Activated naive CD8-positive, alpha-beta T cell treated with anti-CD3 and anti-CD28 coated beads for 36 hours (primary cell): ENCODE results near the gene GTF3C6. TPM values are rescaled to one million over a fixed set of nuclear protein-coding genes. Genes with fewer than 3 reads are reported as not detected.
"Not testable (repeated sequence)": the region's sequence is repeated elsewhere in the genome, so short reads cannot be mapped to it uniquely, and the experiment has no call there.

Experiments
- DNase-seq: peaks from one replicate; pipeline ENCODE4 v3.0.0; 2021
- H3K27ac Mint-ChIP-seq: one replicate; pipeline ENCODE4 v1.8.0; 2022; ENCODE audit warnings: mild to moderate bottlenecking, moderate library complexity, mixed read lengths
- H3K27me3 Mint-ChIP-seq: one replicate; pipeline ENCODE4 v1.8.0; 2022; ENCODE audit warnings: mild to moderate bottlenecking, mixed read lengths
- H3K36me3 Mint-ChIP-seq: one replicate; pipeline ENCODE4 v1.8.0; 2021; ENCODE audit warnings: mild to moderate bottlenecking, mixed read lengths
- H3K4me1 Mint-ChIP-seq: one replicate; pipeline ENCODE4 v1.8.0; 2021; ENCODE audit warnings: mixed read lengths
- H3K4me3 Mint-ChIP-seq: one replicate; pipeline ENCODE4 v1.8.0; 2022; ENCODE audit warnings: mild to moderate bottlenecking, moderate library complexity, mixed read lengths
- H3K9me3 Mint-ChIP-seq: one replicate; pipeline ENCODE4 v1.8.0; 2022; ENCODE audit warnings: mixed read lengths
- total RNA-seq, 2 experiments: library from RNA; stranded (reverse); gene quantifications; one replicate each; pipeline ENCODE4 v1.2.3, GENCODE V29; 2021

The GTF3C6 gene
- total RNA-seq, 2 experiments from 2014 or later: 145 to 147 TPM

DNA sequence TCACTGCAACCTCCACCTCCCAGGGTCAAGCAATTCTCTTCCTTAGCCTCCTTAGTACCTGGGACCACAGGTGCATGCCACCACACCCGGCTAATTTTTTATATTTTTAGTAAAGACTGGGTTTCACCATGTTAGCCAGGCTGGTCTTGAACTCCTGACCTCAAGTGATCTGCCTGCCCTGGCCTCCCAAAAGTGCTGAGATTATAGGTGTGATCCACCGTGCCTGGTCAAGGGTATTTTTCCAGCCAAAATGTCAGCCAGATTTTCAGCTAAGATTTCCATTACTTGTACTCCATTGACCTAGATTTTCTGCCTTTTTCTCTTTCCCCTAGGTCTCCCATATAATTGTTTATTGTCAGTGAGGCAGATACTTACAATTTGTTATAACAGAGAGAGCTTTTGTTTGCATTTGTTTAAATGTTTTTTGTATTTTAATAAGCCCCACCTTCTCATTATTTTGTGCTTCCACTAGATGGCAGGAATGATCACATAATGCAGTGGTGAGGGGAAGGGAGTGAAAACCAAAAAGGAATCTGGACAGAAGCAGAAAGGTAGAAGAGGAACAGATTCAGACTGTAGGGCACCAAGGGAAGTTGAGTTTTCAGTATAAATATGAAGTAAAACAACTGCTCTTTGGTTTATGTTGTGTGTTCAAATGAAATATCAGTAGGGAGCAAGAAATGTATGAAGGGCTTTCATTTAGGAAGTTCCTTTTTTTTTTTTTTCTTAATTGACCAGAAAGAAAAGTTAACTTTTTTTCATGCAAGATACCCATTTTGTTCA lies 53.0 kb downstream of the GTF3C6 start:
- Mint-ChIP-seq H3K27me3 (no peaks in the 10 kb centered on the region), H3K27ac (no peak overlapping the region), H3K4me1 (peaks cover 3% of the 10 kb centered on the region), H3K4me3 (no peak overlapping the region), H3K9me3 (no peaks in the 10 kb centered on the region), H3K36me3 (peaks cover 23% of the 10 kb centered on the region)
- DNase-seq: no peak

DNA sequence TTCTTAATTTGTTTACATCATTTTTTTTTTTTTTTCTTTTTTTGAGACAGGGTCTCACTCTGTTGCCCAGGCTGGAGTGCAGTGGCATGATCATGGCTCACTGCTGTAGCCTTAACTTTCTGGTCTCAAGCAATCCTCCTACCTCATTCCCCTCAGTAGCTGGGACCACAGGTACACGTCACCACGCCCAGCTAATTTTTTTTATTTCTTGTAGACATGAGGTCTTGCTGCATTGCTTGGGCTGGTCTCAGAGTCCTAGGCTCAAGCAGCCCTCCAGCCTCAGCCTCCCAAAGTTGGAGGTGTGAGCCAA lies 53.6 kb downstream of the GTF3C6 start:
- no peak overlapping the region for H3K27ac Mint-ChIP-seq
- peaks cover 3% of the 10 kb centered on the region for H3K4me1 Mint-ChIP-seq

DNA sequence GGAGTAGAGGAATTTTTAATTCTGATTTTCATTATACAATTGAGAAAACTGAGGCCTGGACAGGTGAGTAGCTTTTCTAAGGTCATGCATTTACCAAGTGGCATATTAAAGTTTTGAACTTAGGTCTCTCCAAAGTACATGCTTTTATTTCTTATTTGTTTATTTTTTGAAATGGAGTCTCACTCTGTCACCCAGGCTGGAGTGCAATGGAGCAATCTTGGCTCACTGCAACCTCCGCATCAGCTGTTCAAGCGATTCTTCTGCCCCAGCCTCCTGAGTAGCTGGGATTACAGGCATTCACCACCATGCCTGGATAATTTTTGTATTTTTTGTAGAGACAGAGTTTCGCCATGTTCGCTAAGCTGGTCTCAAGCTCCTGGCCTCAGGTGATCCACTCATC lies 54.0 kb downstream of the GTF3C6 start:
- DNase-seq, H3K27ac Mint-ChIP-seq, H3K9me3 Mint-ChIP-seq, H3K4me1 Mint-ChIP-seq, H3K27me3 Mint-ChIP-seq, H3K4me3 Mint-ChIP-seq: not testable (repeated sequence)
- peaks cover 22% of the 10 kb centered on the region for H3K36me3 Mint-ChIP-seq

More for the DNA sequence above, 53.6 kb downstream of the GTF3C6 start:
- Mint-ChIP-seq H3K4me3 (no peak overlapping the region), H3K27me3 (no peaks in the 10 kb centered on the region), H3K9me3 (no peaks in the 10 kb centered on the region), H3K36me3 (peaks cover 23% of the 10 kb centered on the region)
- DNase-seq: no peak

GRCh38 chr6:111013144-111013915 lies 54.8 kb downstream of the GTF3C6 start:
- peaks cover 25% of the 10 kb centered on the region for H3K36me3 Mint-ChIP-seq
- no peaks in the 10 kb centered on the region for H3K9me3 Mint-ChIP-seq

DNA sequence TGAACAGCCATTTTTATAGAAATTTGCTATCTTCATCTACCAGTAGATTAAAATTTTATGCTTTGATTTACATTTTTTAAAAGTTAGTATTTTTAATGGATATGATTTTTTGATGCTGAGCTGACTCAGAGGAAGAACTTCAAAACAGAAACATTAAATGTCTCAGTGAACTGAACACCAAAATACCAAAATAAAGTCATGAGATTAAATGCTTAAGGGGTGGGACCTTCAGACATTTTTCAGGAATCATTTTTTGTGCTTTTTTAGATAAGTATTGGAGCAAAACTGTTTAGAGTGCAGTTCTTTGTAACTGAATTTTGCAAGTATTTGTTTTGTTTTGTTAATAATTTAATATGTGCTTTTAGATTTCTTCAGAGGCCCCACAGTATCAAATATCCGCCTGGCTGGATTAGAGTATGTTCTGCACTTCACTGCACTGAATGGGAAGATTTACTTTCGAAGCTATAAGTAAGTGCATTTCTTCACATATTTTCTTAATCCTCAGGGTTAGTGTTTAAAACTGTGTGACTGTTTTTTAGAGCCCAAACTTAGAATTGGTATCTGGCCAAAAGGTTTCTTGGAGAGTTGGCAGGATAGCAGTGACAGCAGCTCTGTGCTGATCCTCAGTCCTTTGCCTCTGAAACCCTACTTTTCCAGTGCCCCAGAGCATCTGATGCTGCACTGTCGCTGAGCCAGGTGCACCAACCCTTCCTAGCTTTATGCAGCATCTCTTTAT lies 57.1 kb downstream of the GTF3C6 start:
- Mint-ChIP-seq H3K4me3 (no peak overlapping the region), H3K36me3 (peaks cover 28% of the 10 kb centered on the region), H3K9me3 (no peaks in the 10 kb centered on the region), H3K27ac (no peak overlapping the region), H3K27me3 (no peaks in the 10 kb centered on the region), H3K4me1 (peaks cover 3% of the 10 kb centered on the region)
- no peak for DNase-seq

More at GRCh38 chr6:111013144-111013915, 54.8 kb downstream of the GTF3C6 start:
- no peak for DNase-seq
- Mint-ChIP-seq H3K4me3 (no peak overlapping the region), H3K27ac (no peak overlapping the region), H3K27me3 (no peaks in the 10 kb centered on the region), H3K4me1 (peaks cover 3% of the 10 kb centered on the region)

GRCh38 chr6:111017241-111017640 lies 58.7 kb downstream of the GTF3C6 start:
- H3K27me3 Mint-ChIP-seq, H3K9me3 Mint-ChIP-seq, H3K27ac Mint-ChIP-seq, H3K4me1 Mint-ChIP-seq, DNase-seq, H3K4me3 Mint-ChIP-seq: not testable (repeated sequence)
- peaks cover 26% of the 10 kb centered on the region for H3K36me3 Mint-ChIP-seq

Other genes with a start within 250 kb of the GTF3C6 start
- 1 to 10 TPM; 8.8 to 9.2 TPM for gene CDK19, start 143.2 kb upstream of the GTF3C6 start, total RNA-seq
- gene AMD1, start 83.9 kb upstream of the GTF3C6 start, total RNA-seq: 100 to 1,000 TPM; 113 to 117 TPM
- gene RPF2, start 23.3 kb downstream of the GTF3C6 start, total RNA-seq: 10 to 100 TPM; 75.0 to 75.3 TPM
- 10 to 100 TPM; 12.0 to 13.4 TPM for gene SLC16A10, start 128.8 kb downstream of the GTF3C6 start, total RNA-seq